Heart left ventricle (tissue), 13 donors: ENCODE data around the gene NUTF2.

Source experiments
- POLR2A ChIP-seq, 2 donors: fragments of 450-650 bp; IDR thresholded peaks; one replicate each; pipeline ENCODE4 v1.6.1; 2017; ENCODE audit warnings: antibody characterized with exemption in 2 of 2, mild to moderate bottlenecking in 2 of 2, moderate library complexity in 2 of 2
- TF ChIP-seq, protein P1 (sequence below), 12 donors: fragments of 200-600 bp; sonication (generic) in 4 of 12; IDR thresholded peaks; one replicate each; pipeline versions ENCODE4 v1.5.0 to v1.8.0; 2018 to 2022; ENCODE audit warnings: antibody characterized with exemption in 12 of 12, mild to moderate bottlenecking in 5 of 12
- donor health status: ischemic (EF 13 %, LVEDD 7.1; RV severe dilation, severe dysfunction).
- donor health status: DM: no; HTN: yes; CAD: no.
- donor health status: DM: no; HTN: no; CAD: no.
- donor health status: ischemic (EF 25% LVEDD 6.9; RV normal size, moderate dysfunction).
- donor health status: ischemic (EF 25% LVEDD 5.7; RV mildly dilated, moderate dysfunction).
- donor health status: ischemic (EF 35%, LVEDD 5.7; RV mildly dilated, moderate dysfunction).
- donor health status: nonischemic (EF 11% LVEDD 7.7; RV severe dilation, severe dysfunction).
- donor health status: DM: yes; HTN: yes; CAD: no.
- donor health status: PGD.
- donor health status: ischemic (EF 29% LVEDD 5.4; RV normal size, mild dysfunction).
- donor health status: nonischemic (EF 23%, LVEDD 6.1; RV moderate dilation, normal function).

DNA sequence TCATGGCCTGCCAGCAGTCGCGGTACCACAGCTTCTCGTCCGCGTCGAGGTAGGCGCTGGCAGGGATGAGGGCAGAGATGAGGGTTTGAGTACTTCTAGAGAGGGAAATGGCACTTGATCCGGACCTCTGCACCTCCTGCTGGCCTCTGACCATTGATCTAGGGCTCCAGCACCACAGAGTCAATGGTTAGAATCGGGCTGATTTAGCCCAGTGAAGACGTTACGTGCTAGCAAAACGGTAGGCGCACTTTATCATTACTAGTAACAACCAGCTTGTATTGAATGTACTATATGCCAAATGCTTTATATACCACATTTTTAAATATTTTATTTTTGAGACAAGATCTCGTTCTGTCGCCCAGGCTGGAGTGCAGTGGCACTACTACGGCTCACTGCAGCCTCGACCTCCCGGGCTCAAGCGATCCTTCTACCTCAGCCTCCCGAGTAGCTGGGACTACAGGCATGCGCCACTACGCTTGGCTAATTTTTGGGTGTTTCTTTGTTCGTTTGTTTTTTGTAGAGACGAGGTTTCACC, 39.5 kb upstream of the NUTF2 start:
- TF ChIP-seq, protein P1, sequence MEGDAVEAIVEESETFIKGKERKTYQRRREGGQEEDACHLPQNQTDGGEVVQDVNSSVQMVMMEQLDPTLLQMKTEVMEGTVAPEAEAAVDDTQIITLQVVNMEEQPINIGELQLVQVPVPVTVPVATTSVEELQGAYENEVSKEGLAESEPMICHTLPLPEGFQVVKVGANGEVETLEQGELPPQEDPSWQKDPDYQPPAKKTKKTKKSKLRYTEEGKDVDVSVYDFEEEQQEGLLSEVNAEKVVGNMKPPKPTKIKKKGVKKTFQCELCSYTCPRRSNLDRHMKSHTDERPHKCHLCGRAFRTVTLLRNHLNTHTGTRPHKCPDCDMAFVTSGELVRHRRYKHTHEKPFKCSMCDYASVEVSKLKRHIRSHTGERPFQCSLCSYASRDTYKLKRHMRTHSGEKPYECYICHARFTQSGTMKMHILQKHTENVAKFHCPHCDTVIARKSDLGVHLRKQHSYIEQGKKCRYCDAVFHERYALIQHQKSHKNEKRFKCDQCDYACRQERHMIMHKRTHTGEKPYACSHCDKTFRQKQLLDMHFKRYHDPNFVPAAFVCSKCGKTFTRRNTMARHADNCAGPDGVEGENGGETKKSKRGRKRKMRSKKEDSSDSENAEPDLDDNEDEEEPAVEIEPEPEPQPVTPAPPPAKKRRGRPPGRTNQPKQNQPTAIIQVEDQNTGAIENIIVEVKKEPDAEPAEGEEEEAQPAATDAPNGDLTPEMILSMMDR (IDR thresholded peaks at IDR 0.05), result peak in 4 of 12 donors; percentile 11 to 29 (median 23)
- TF ChIP-seq POLR2A (IDR thresholded peaks at IDR 0.05), result no peak
